AG09309 (cell line): ENCODE data around the gene APBB2.

Experiments
- DNase-seq: peaks from one replicate; pipeline ENCODE4 v3.0.0-alpha.2; 2010; ENCODE audit warnings: low read depth
- H3K4me3 ChIP-seq: 2 replicates; pipeline ENCODE4 v1.5.1; 2011; ENCODE audit warnings: mild to moderate bottlenecking, low read depth, low read length, moderate library complexity; ENCODE audit not compliant: control insufficient read depth
- CTCF ChIP-seq: IDR thresholded peaks from 2 replicates; pipeline ENCODE4 v1.5.1; 2011; ENCODE audit warnings: mild to moderate bottlenecking, low read depth, low read length, inconsistent platforms; ENCODE audit not compliant: insufficient read depth, control insufficient read depth; ENCODE audit errors: missing control alignments

APBB2 gene

GRCh38 chr4:40838742-40839141 lies 375.6 kb downstream of the APBB2 start:
- H3K4me3 ChIP-seq = no peak overlapping the region
- TF ChIP-seq CTCF = no peak
- DNase-seq = no peak

- DNase-seq = no peak
- TF ChIP-seq CTCF = no peak
- no peak overlapping the region for H3K4me3 ChIP-seq
Observed at GRCh38 chr4:40837094-40837870, 377.1 kb downstream of the APBB2 start.

- no peak for DNase-seq
- H3K4me3 ChIP-seq = no peak overlapping the region
- TF ChIP-seq CTCF = no peak
Observed at GRCh38 chr4:40833212-40833611, 381.1 kb downstream of the APBB2 start.

- no peak for DNase-seq
- no peak overlapping the region for H3K4me3 ChIP-seq
- TF ChIP-seq CTCF = no peak
Observed at GRCh38 chr4:40832175-40832574, 382.2 kb downstream of the APBB2 start.

GRCh38 chr4:40831146-40831907 lies 383.0 kb downstream of the APBB2 start:
- no peak overlapping the region for H3K4me3 ChIP-seq
- no peak for TF ChIP-seq CTCF
- DNase-seq = no peak

- DNase-seq = no peak
- TF ChIP-seq CTCF = no peak
- no peak overlapping the region for H3K4me3 ChIP-seq
Observed at GRCh38 chr4:40829586-40829985, 384.8 kb downstream of the APBB2 start.
